GM18858 (cell line): ENCODE results near the gene NFIA.

Experiments
- ATAC-seq: cut with Tn5 transposase; IDR thresholded peaks from one replicate; pipeline ENCODE4 v1.9.1; 2021; ENCODE audit not compliant: unreplicated experiment

Gene NFIA

DNA sequence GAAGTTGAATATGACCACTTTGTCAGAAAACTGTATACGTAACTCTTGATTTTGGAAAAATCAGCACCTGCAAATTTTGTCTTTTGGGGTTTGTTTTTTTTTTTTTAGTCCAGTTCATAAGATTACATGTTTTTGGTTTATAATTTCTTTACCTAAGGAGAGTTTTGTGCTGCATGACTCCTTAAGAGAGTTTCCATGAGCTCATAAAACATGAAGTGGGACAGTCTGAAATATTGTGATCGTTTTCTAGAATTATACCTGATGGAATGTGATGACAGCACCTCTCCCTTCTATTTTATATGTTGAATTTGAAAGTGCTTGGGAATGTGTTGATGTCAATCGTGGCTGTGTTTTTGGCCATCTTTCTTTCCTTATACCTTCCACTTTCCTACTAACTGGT lies 158.5 kb downstream of the NFIA start:
- ATAC-seq: no peak

DNA sequence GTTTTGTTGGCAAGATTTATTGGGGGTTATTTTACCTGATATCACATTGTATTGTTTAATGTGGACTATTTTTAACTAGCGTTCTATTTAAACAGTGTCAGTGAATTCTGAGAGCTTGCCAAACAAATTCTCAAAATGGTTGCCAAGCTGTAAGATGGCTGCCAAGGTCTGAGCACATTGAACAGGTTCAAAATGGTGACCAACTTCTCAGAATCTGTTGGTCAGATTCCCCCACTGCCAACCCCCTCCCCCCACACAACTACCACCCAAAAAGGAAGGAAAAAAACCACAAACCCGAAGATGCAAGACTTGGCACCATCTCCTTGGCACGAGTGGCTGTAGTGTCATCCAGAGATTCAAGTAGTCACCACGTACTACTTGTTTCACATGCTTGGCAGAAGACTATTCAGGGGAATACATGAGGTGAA lies 159.1 kb downstream of the NFIA start:
- ATAC-seq: no peak

DNA sequence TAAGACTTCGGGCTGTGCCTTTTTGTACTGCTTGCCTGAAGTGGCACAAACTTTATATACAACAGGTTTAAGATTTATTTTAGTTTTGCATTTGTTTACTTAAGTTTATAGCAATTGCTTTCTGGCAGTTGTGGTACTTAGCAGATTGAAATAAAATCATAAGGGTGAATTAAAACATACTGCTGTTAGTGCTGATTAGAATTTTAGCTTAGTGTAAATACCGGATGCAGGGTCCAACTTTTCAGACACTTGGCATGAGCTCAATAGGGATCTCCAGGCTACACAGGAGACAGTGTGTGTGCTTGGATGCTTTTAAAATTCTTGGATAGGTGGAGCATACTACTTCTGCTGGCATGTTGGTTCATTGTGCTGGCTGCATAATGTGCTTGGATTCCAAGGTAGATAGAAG lies 159.6 kb downstream of the NFIA start:
- ATAC-seq: no peak

DNA sequence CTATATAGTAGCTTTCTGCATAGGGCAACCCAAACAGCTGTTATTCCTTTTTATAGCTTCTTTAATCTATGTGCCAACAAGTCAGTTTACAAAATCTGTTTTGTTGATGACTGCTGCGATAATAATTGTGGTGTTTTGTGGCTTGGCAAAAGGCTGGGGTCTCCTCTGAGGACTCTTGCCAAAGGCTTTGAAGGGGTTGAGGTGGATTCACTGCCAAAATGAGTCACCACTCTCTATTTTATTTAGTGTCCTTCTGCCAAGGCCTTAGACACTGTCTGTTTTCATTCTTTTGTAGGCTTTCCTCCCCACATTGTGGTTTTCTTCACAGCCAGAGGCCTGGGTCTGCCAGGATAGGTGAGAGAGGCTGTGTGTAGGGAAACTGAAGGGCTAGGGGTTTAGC lies 161.8 kb downstream of the NFIA start:
- no peak for ATAC-seq

DNA sequence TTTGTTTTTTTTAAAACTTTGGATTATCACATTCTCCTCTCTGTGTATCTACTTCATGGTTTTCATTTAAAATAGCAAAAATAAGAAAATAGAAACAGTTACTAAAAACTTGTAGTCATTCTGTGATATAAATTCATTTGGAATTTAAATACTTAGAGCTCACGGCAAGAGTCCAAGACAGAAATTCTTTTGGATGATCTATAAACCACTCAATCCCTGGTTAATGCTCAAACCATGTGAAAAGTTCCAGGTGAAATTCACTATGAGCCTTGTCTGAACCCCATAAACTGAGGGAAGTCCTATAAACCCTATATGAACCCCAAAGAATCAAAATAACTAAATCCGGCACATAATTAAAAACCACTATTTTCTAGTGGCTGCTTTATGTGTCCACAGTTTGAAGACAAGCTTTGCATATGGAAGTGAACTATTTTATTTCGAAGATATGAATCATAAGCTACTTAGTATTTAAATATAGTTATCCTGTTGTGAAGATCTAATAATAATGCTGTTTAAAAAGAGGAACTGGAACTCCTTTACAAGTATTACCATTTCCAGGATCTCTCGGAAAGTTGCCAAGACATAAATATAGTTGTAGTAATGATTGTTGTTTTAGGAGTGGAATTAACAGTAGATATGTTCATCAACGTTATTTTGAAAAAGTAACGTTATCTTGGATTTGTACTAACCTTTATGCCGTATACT lies 163.5 kb downstream of the NFIA start:
- ATAC-seq: no peak

DNA sequence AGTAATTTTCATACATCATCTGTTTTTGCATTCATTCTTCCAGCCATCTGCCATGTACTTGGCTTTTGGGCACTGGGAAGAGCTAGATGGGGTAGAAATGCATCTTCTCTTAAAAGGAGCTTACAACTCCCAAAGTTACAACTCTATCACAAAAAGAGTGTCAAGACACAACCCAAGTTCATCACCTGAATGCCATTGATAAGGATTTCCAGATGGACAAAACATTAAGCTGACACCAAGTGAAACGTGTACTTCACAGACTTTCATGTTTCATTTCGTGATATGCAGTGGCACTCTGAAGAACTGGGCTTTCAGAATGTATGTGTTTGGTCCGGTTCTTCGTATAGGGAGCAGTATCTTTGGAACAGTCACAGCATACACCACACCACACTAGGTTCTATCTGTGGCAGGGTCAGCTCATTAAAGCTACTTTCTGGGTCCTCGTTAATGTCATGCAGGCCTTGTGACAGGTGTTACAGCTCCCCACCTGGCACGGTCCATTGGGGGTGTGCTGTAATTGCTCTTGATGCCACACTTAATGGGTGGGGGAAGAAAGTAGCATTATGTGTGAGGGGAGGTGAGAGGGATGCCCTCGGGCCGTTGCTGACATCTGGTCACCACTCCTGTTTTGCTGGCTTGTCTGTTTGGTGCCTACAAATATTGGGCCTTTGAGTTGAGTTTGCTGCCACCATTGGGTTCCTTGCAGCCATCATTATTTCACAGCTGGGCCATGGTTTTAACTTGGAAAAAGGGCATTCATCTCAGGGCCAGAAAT lies 164.9 kb downstream of the NFIA start:
- ATAC-seq: no peak

DNA sequence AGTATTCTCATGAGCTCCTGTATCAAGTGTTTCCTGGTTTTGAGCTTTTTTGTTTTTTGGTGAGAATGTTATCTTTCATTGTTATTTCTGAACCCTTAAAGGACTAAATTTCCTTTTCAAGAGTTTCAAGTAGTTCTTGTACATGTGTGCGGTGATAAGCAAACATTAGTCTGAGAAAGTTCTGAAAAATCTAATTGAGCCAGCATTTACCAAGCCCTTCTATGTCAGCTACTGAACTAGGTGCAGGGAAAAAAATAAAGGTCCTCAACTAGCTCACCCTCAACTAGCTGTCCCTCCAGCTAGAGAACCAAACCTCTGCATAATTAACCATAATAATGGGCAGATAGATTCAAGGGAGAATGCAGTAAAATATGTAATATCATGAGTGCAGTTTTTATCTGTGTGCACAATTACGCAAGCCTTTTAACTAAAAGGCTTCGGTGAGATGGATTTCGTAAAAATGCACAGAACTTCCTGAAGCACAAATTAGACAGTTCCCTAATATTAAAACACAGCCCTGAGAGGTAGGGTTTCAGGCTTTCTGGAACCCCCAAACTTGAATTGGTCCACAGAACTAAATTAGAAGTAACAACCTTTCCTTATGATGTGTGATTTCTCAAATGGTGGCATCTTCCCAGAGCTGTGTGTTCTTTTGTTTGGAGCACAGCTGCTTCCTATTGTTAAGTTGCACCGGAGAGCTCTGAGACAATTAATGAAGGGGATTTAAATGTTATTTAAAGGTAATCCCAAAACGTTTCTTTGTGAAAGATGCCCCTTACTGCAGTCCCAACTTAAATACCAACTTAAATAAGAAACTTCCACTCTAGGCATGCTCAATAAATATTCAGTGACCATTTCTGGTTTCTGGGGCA lies 165.8 kb downstream of the NFIA start:
- no peak for ATAC-seq

DNA sequence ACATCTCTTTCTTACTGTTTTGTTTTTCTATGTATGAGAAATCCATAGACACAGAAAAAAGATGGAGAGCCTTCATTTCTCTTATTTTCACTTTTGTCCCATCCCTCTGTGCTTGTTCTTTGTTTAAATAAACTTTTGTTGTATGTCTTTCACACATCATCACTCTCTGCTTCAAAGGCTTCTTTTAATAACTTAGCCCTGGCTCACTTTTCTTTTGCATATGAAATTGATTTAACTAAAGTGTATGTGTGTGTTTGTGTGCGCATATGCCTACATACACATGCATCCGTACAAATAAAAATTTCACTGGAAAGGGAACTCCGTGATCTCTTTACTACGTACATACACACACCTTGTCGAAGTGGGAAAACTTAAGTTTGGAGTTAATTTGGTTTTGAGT lies 168.6 kb downstream of the NFIA start:
- no peak for ATAC-seq

DNA sequence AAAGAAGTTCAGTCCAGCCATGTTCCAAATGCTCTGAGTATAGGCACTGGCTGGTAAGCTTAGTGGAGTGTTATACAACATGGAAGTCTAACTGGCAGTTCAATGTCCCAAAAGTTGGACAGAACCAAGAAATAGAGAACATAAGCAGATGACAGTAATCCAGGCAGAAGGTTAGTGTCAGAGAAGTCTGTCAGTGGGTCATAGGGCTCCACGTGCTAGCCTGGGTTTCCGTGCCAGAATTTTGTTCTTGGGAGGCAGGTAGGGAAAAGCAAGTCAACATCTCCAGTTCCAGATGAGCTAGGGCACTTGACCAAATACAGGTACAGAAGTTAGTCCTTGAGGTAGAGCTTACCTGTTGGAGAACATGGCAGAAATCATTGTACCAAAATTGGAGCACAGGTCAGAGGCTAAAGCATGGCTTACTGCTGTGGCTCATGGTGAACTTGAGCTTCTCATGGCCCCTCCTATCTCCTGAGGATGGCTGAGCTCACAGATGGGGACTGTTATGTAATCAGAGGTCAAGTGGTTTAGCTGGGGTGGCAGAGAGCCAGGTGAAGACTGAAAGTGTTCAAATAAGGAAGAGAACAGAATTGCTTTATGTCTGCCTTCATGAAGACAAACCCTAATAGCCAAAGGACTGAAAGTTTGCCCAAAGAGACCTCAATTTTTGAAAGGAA lies 170.8 kb downstream of the NFIA start:
- ATAC-seq: no peak

DNA sequence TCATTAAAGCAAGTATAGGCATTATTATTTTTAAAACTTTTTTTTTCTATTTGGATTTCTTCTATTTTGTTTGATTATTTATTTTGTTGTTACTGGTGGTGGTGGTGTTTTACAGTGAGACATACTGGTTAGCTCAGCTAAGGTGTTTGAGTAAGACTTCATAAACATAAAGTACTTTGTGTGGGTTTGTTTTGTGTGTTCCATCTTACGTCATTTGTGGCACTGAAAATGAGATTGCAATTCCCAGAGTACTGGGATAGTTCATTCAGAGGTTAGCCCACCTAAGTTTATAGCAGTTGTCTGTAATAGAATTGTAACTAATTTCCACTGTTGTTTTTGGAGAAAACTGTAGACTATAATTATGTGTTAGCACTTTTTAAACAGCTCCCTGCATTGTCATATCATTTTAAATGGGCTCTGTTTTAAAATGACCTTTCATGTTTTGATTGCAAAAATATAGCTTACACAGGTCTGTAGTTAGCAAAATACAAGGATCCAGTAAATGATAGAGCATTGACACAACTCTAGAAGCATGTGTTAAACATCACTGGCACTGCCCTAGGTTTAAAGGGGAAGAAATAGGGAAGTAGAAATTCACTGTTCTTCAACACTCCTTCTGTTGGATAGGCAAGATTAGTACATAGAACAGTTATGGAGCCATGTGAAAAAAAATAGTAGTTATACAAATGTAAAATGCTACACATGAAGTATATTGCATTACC lies 171.7 kb downstream of the NFIA start:
- ATAC-seq: no peak

DNA sequence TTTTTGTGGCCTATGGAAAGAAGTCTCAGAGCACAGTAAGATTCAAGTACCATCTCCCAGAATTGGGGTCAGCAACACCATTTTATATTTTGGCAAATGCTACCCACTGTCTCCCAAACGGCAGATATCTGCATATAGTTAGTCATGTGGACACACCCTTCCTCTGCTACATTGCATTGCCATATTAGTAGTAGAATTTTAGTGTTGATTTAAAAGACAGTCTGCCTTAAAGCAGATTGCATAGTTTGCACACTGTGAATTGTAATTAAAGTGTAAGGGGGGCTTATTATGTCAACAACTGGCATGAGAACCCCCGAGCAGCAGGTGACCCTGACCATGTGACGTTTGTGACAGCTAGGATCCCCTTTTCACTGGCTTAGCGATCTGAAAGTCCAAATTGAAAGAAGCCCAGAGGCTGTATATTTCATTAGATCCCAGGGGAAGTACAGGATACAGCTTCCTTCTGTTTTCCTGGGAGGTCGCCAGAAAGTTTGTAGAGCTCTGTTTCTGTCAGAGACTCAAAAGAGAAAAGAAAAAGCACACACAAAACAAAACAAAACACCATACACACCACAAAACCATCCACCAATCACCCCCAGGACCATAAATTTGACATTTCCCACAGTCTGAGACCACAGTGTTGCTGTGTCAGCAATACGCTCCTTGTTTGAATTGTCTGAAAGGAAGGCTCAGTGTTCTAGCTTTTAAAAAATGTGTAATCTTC lies 172.4 kb downstream of the NFIA start:
- no peak for ATAC-seq

DNA sequence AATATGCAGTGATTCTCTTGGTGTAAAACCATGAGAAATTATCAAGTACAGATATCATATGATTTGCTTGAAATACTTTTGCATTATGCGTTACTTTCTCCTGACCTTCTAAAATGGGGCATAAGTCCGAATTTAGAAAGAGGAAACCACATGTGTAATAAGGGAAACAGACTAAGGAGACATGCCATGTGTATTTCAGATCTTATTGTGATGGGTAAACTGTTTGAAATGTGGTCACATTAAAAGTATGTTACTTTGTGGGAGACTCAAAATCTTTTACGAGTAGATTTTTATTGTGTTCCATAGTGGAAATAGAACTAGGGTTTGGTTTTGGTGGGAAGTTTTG lies 173.0 kb downstream of the NFIA start:
- no peak for ATAC-seq

DNA sequence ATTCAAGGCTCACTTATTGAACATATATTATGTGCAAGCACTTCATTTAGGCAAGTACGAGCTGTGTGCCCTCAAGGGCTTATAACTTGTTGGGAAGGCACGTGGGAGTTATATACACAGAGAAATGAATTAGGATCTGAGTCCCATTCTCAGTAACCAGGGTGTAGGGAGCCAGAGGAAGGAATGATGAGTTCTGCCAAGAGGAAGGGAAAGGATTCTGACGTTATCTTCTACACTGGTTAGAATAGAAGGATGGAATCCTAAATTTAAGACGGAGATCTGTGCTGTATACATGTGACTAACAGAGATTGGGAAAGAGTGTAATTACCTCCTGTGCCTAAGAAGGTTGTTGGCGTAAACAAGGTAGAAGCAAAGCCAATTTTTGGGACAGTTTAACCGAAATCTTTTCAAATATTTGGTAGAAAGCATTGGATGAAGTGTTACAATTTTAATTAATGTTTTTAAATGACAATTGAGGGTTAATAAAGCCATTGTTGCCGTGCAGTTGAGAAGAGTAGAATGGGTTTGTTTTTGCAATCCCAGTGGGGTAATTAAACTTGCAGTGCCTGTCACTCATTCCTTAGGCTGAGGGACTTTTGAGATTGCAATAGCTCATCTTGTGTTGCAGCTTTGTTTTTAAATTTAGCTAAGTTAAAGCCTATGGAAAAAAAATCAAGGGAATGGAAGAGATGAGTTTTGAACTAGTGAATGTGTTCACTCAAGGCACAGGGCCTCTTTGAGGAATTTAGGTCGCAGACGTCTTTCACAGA lies 177.2 kb downstream of the NFIA start:
- ATAC-seq: no peak

DNA sequence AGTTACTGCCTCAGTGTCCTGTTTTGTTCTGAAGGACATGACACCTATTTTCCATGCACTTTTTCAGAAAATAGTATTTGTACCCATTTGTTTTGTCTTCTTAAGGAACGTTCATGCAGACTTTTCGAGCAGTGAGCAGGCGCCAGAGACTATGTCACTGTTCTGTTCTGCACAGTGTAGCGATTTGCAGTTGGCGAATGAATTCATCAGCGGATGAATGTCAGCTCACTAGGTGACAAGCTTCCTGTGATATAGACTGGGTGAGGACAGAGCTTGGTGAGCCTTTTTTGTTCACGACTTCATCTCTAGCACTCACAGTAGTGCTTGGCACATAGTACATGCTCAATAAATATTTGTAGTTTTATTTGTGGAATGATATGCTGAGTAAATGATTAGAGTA lies 177.8 kb downstream of the NFIA start:
- no peak for ATAC-seq

DNA sequence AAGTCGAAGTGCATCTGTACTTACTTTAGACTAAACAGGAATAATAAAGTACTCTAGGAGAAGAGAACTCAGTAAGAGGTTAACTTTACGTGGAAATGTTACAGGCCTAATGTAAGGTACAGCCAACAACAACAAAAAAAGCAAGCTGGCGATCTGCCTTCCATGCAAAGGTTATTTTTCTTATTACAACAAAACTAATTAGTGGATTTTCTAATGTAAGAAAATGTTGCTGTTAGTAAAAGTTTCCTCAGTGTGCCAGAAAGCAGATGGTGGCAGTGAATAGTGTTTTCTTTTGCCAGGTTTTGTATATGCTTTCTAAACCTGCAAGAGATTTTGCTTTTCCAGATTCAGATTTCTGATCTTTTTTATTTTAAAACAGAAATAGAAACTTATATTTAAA lies 179.2 kb downstream of the NFIA start:
- no peak for ATAC-seq

DNA sequence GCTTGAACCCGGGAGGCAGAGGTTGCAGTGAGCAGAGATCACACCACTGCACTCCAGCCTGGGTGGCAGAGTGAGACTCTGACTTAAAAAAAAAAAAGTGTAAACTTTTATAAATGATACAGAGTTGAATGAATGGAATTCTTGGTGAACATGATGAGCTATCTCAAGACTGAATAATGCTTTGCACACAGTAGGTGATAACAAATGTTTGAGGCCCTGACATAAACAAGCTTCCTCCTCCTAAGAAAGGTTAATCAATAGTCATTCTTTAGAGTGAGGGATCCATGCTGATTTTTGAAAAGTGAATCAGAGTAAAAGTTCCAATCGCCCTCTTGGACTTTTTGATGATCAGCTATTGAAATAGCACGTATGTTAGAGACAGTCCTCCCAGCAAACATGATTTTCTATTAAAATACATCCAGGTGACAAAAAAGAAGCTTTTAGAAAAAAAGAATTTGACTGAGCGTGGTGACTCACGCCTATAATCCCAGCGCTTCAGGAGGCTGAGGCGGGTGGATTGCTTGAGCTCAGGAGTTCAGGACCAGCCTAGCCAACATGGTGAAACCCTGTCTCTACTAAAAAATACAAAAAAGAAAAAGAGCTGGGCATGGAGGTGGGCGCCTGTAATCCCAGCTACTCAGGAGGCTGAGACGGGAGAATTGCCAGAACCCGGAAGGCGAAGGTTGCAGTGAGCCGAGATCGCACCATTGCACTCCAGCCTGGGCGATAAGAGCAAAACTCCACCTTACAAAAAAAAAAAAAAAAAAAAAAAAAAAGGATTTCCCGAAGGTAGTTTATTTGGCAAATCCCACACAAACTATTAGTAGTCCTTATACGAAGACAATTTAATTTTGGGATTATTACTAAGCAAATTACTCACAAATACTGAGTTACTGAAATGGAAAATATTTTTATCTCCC lies 181.8 kb downstream of the NFIA start:
- no peak for ATAC-seq

DNA sequence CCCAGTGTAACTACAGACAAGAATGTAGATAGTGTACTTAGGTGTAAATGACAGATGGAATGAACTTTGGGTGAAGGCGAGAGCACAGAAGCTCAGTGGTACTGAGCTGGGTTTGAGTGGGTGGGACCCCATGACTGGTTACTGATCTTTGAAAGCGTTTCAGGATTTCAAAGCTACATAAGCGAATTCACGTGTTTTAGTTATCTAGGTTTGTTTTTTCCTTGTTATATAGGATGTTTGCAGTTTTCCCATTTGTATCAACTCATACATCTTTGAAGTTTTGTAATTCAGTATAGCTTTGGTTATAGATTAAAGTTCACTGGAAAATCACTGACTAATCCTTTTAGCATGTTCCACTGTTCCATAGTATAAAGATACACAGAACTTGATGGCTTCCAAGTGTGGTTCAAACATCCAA lies 182.5 kb downstream of the NFIA start:
- ATAC-seq: no peak

DNA sequence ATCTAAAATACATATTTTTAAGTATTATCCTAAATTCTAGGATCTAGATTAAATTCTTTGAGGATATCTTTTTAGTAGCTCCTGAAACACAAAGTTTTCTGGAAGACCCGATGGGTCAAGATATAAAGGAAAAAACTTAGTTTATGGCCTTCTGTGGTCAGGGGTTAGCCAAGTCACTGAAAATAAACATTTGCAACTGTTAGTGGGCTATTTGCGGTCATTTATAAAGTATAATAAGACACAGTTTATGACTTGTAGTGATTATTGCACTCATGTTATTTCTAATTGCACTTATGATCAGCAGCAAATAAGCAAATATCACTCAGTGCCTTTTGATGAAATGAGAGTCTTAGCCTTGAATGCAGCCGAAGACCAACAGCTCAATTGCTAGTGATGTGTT lies 183.3 kb downstream of the NFIA start:
- no peak for ATAC-seq
